ENCODE data around the gene KIAA0513.

KIAA0513 gene

GRCh38 chr16:85027349-85027957, at the start of gene KIAA0513:
Gene KIAA0513 (plus strand): TSS chr16:85027795. CDS start chr16:85067072, 39,277 bp downstream.
- peak; percentile 95 for DNase-seq (ENCODE audit: low spot score)

- DNase-seq (ENCODE audit: low spot score) = no peak
These were observed 48.1 kb upstream of the KIAA0513 start for GRCh38 chr16:84979516-84979915.

GRCh38 chr16:84982434-84982833, 45.2 kb upstream of the KIAA0513 start:
- DNase-seq (ENCODE audit: low spot score) = no peak

- no peak for DNase-seq (ENCODE audit: low spot score)
These were observed 42.2 kb upstream of the KIAA0513 start for GRCh38 chr16:84985079-84986065.

- no peak for DNase-seq (ENCODE audit: low spot score)
These were observed 41.5 kb upstream of the KIAA0513 start for GRCh38 chr16:84986102-84986501.

- no peak for DNase-seq (ENCODE audit: low spot score)
These were observed 40.7 kb upstream of the KIAA0513 start for GRCh38 chr16:84986879-84987278.

GRCh38 chr16:84988328-84989080, 39.1 kb upstream of the KIAA0513 start:
- DNase-seq (ENCODE audit: low spot score) = no peak

GRCh38 chr16:84989749-84990620, 37.6 kb upstream of the KIAA0513 start:
- no peak for DNase-seq (ENCODE audit: low spot score)

GRCh38 chr16:84990782-84991181, 36.8 kb upstream of the KIAA0513 start:
- no peak for DNase-seq (ENCODE audit: low spot score)

GRCh38 chr16:84992717-84993075, 34.9 kb upstream of the KIAA0513 start:
- DNase-seq (ENCODE audit: low spot score) = no peak

- no peak for DNase-seq (ENCODE audit: low spot score)
These were observed 33.7 kb upstream of the KIAA0513 start for GRCh38 chr16:84993926-84994325.

- peak; percentile 36 for DNase-seq (ENCODE audit: low spot score)
These were observed 31.9 kb upstream of the KIAA0513 start for GRCh38 chr16:84995663-84996062.

GRCh38 chr16:84996365-84996764, 31.2 kb upstream of the KIAA0513 start:
- DNase-seq (ENCODE audit: low spot score) = no peak

- DNase-seq (ENCODE audit: low spot score) = no peak
These were observed 28.4 kb upstream of the KIAA0513 start for GRCh38 chr16:84999200-84999599.

- DNase-seq (ENCODE audit: low spot score) = no peak
These were observed 27.6 kb upstream of the KIAA0513 start for GRCh38 chr16:84999857-85000480.

GRCh38 chr16:85002099-85002541, 25.5 kb upstream of the KIAA0513 start:
- DNase-seq (ENCODE audit: low spot score) = no peak

- DNase-seq (ENCODE audit: low spot score) = no peak
These were observed 25.0 kb upstream of the KIAA0513 start for GRCh38 chr16:85002608-85003007.

- DNase-seq (ENCODE audit: low spot score) = no peak
These were observed 24.5 kb upstream of the KIAA0513 start for GRCh38 chr16:85003076-85003475.

GRCh38 chr16:85003725-85004586, 23.6 kb upstream of the KIAA0513 start:
- DNase-seq (ENCODE audit: low spot score) = no peak

- no peak for DNase-seq (ENCODE audit: low spot score)
These were observed 22.9 kb upstream of the KIAA0513 start for GRCh38 chr16:85004587-85005205.

Data from CD4-positive, alpha-beta T cell treated with Interleukin-15 for 4 hours (primary cell).